Measurements from ENCODE around the gene C21orf91.

DNA sequence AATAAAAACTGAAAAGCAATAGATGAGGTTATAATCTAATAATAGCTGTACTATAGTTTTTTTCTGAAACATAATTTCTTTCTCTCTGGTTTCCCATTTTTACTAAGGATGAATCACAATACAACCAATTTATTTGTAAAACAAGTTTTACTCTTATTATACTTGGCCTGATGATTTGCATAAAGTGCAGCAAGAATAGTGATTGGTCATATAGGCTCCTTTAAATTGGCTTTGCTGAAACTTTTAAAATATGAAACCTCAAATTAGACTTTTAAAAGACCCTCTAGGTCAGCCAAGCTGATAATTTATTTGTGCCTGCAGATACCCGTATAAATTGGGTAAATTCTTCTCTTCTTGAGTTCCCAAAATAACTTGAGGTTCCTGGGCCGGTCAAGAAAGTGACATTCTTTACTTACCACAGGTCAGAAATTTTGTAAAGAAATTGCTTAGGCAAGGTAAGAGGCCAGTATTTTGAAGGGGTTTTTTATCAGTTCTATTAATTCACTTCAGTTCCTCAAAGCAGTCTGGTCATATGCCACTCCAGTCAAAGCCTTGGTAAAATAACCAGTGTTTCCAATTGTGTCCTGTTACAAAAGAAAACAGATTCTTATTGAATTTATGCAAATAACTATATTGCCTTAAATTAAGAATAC is 76.1 kb downstream of the C21orf91 start:
- TF ChIP-seq CBX8 (IDR thresholded peaks at IDR 0.05) (no peak), CTCF (IDR thresholded peaks at IDR 0.05) (no peak), JUNB (IDR thresholded peaks at IDR 0.05) (no peak), ZFP36 (IDR thresholded peaks at IDR 0.05; ENCODE audit: borderline replicate concordance, partially characterized antibody) (no peak), CHD2 (IDR thresholded peaks at IDR 0.05; ENCODE audit: low read length, partially characterized antibody) (no peak)

All from A549 (cell line).